Hippocampal formation (tissue), 2 donors: Measurements from ENCODE around the gene MTG2.

Source experiments
- DNase-seq, 2 donors: peaks; one replicate each; lab custom pipeline; 2025; lab: John Stamatoyannopoulos, UW

MTG2 gene

DNA sequence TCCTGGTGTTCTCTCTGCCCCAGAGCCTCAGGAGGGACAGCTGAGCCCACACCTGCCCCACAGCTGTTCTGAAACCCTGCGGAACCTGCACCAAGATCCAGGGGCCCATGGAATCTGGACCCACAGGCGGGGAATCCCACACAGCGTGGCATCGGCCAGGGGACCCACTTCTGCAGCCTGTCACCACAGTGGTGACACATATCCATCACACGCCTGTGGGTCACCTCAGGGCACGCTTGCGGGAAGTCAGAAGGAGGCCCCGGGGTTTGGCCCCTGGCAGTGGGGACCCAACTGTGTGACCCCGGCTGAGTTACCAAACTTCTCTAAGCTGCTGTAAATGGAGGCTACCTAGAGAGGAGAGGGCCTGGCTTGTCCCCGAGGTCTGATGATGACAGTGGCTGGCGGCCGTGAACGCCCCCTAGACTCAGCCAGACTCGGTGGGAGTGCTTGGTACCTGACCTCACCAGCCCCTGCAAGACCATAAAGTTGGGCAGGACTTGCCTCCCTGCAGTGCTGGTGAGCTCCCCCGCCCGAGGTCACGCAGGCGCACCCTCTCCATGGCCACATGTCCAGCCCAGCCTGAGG, 39.5 kb downstream of the MTG2 start:
- no peak for DNase-seq

GRCh38 chr20:62222972-62223371, 40.1 kb downstream of the MTG2 start:
- DNase-seq = no peak

GRCh38 chr20:62223571-62223970, 40.7 kb downstream of the MTG2 start:
- DNase-seq = no peak

DNA sequence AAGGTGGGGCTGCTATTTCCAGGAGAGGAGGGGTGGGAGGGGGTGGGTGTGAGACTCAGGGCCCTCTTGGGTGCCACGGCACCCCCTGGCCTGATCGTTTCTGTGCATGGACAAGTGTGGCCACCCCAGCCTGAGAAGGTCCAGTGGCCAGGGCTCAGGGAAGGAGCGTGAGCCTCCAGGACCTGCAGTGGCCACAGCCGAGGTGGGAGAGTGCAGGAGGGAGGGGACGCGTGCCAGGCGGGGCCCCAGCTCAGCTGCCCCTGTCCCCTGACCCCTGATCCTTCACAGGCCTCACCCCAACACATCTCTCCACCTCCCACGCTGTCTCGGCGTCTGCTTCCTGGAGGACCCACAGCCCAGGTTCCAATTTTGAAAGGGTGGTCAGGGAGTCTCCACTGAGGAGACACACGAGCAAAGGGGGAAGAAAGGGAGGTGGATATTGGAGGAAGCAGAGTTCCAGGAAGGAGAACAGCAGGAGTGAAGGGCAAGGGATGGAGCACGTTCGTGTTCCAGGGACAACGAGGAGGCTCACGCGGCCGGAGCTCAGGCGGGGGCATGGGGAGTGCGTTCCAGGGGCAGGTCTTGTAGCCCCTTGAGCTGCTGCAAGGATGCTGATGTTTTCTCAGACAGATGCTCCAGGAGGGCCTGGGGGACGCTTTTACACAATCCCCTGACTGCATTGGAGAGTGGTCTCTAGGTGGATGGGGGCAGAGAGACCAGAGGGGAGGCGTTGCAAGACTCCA, 41.5 kb downstream of the MTG2 start:
- DNase-seq = no peak

DNA sequence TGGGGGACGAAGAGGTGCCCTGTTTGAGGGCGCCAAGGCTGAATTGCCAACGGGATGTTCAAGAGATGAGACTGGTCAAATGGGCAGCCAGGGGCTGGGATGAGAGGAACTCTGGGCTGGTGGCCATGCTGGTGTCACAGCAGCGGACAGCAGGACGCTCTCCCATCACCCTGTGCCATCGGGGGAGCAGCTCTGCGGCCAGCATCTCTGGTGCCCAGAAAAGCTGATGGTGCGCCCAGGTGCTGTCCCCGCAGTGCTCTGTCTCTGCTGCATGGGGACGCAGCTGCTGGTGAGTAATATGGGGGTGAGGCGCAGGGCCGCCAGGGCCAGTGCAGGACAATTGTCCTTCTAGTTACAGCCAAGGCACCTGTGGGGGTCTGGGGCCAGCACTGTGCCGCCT, 42.2 kb downstream of the MTG2 start:
- DNase-seq = no peak

DNA sequence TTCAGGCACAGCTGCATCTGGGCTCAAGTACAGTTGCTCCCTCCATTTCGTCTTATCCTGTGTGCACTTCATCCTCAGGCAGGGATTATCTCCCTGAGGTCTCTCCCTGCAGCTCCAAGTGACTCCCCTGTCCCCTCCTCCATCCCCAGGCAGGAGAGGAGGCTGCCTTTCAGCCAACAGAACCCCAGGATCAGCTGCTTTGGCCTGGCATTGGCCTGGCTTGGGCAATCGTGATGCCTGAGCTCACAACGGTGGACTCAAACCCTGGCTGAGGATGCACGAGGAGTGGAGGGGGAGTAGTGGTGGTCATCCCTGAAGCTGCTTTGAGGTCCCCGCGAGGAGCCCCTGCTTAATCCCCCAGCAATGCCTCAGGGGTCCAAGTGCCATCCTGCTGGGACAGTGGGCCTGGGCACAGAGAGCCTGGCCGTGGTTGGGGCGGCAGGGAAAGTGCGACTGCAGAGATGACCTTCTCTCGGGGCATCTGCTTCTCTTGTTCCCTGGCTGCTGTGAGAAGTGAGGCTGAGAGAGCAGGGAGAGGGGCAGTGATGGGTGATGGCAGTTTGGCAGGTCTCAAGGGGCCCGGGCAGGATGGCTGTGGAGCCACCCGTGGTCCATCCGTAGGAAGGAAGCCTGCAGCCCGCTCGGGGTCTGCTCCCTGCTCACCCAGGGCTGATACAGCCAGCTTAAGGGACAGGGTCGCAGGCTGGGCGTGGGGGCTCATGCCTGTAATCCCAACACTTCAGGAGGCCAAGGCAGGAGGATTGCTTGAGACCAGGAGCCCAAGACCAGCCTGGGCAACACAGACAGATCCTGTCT, 43.2 kb downstream of the MTG2 start:
- no peak for DNase-seq

DNA sequence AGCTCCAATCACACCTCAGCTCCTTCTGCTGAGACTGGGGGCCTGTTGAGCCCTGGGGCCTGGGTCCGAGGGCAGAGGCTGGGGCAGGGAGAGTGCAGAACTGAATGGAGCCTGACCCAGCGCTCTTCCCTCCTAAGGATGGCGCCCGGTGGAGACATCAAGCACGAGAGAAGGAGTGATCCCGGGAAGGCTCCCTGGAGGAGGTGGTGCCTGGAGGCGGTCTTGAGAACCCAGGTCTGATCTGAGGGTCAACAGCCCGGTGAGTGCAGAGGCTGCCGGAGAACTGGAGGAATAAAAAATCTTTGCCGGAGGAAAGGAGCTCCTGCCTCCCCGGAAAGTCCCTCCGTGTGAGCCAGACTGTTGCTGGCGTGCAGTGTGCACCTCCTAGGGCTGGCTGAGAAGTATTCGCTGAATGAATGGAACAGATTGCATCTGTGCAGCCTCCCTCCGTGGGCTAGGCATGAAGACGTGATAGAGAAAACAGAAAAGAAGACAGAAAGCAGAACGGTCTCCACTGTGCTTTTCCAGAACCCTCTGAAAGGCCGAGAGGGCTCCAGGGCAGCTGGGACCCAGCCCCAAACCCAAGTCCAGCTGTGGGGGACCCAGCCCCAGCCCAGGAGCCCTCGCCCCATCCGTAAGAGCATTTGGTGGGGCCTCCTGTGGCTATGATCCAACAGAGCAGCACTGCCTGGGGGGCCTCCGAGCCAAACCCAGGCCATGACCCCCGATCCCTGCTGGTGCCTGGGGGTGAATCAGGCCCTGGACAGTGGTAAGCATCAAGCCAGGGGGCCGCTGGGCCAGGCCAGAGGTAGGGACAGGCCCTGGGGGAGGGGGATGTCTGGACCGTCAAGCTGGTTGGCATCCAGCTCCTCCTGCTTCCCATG, 44.1 kb downstream of the MTG2 start:
- DNase-seq = no peak

- no peak for DNase-seq
Measured at GRCh38 chr20:62227591-62227976, 44.8 kb downstream of the MTG2 start.

DNA sequence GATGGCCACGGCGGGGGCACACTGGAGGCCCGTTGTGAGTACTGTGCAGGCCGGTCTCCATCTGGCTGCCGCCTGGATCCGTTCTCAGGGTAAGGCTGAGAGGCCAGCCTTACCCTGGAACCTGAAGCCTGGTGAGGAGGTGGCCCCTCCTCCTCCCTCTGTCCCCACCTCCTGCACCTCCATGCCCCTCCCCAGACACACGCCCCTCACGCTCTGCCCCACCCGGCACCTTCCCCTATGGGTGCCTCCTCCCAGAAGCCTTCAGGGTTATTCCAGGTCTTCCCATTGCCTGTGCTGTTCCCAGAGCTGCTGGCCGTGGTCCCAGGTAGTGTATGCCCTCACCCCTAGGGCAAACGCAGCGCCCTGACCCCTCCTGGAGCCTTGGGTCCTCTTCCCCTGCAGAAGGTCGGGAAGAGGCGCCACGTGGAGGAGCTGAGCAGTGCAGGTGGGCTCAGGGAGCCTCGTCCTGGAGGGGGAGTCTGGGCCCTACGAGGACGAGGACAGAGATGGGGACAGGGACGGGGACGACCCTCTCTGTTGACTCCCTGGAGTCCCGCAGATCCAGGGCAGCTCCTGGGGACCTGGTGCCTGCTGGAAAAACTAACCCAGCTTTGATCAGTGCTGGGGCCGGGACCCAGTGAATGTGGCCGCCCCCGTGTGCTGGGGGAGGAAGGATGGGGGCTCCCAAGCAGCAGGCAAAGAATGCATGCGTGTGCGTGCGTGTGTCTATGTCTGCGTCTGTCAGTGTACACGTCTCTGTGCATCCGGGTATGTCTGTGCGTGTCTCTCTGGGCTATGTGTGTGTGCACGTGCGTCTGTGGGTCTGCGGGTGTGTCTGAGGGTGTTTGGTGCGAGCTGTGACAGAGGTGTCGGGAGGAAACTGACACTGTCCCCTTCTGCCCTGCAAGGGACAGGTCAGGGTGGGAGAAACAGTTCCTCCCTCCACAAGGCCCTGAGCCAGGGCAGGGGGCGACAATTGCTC, 45.4 kb downstream of the MTG2 start:
- DNase-seq = no peak

- no peak for DNase-seq
Measured at GRCh38 chr20:62228982-62229545, 46.2 kb downstream of the MTG2 start.

DNA sequence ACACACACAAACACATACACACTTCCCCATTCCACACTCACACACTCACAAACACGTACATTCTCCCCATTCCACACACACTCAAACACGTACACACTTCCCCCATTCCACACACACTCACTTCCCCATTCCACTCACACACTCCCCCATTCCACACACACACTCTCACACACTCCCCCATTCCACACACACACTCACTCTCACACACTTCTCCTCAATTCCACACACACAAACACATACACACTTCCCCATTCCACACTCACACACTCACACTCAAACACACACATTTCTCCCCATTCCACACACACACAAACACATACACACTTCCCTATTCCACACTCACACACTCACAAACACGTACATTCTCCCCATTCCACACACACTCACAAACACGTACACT, 46.8 kb downstream of the MTG2 start:
- no peak for DNase-seq

- no peak for DNase-seq
Measured at GRCh38 chr20:62230276-62230675, 47.4 kb downstream of the MTG2 start.

GRCh38 chr20:62230696-62231095, 47.9 kb downstream of the MTG2 start:
- DNase-seq = no peak

GRCh38 chr20:62231292-62231691, 48.5 kb downstream of the MTG2 start:
- DNase-seq = no peak

- no peak for DNase-seq
Measured at GRCh38 chr20:62232194-62232593, 49.4 kb downstream of the MTG2 start.

DNA sequence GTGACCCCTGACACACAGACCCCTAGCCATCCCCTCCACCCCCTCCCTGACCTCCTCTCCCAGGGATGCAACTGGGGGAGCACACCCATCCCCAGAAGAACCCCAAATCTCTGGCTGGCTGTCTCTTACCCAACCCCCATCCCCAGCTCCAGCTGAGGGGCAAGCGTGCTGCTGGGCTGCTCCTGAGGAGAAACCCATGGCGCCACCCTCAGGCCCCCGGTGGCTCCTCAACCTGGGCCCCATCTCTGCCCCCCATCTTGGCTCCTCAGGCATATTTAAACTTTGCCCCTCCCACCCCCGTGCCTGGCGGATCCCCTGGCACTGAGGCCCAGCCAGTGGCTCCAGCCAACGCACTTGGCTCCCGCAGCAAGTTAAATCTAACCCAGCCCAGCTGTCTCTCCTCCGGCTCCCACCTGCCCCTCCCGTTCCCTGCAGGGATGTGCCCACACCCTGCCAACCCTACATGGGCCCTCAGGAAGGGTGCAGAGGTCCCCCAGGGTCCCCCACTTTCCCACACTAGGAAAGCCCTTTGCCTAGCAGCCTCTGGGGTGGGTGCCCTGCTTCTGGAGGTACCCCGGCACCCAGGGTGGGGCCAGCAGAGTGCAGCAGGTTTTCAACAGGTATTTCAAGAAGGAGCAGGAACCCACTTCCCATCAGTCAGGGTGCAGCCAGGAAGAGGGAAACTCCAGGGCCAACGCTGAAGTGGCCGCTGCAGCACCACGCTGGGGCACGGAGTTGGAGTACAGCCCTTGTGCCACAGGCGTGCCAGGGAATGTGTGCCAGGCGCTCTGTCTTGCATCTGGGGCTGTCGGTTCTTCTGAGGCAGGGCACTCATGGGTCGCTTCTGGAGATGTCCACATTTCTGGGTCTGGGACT, 50.2 kb downstream of the MTG2 start:
- no peak for DNase-seq

GRCh38 chr20:62233684-62234083, 50.9 kb downstream of the MTG2 start:
- no peak for DNase-seq

DNA sequence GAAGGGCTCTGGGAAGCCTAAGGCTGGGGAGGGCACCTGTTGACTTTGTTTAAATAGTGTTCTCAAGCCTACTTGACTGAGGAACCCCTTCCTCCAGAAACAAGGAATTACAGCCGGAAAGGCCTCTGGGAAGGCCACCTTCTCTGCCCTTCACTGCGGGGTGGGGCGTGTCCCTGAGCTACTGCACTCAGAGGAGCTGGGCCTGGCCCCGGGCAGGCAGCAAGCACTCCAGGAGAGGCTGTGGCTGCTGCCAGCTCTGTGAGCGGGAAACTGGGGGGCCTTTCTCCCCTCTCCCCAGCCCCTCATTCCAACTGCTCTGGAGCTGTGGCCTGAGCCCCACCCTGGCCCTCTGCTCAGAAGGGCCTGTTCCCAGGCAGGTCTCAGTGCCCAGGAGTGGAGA, 51.5 kb downstream of the MTG2 start:
- no peak for DNase-seq

GRCh38 chr20:62235001-62235776, 52.4 kb downstream of the MTG2 start:
- peak in 1 of 2 donors; percentile 7 for DNase-seq
